B cell (primary cell): ENCODE results near the gene EFCAB8. TPM values are rescaled to one million over a fixed set of nuclear protein-coding genes. Genes with fewer than 3 reads are reported as not detected.
"Not testable (repeated sequence)": the region's sequence is repeated elsewhere in the genome, so short reads cannot be mapped to it uniquely, and the experiment has no call there.

ENCODE experiments used
- ATAC-seq: fragments of 200-7000 bp; cut with Tn5 transposase; one replicate; pipeline ENCODE4 v1.10.0; 2021; ENCODE audit warnings: low read depth, mild to moderate bottlenecking, moderate number of reproducible peaks, moderate library complexity
- CTCF ChIA-PET: fragments of 350-600 bp; sonication (Branson Sonifier 250); formaldehyde crosslinking; loops from one replicate; lab custom pipeline; 2021; ENCODE audit warnings: antibody characterized with exemption, inconsistent platforms; lab: Charles Lee
- POLR2A ChIA-PET: fragments of 350-600 bp; sonication (Branson Sonifier 250); formaldehyde crosslinking; loops from one replicate; lab custom pipeline; 2021; ENCODE audit warnings: antibody characterized with exemption; lab: Charles Lee
- DNase-seq: peaks from one replicate; pipeline ENCODE4 v3.0.0; 2013
- H2AFZ ChIP-seq: 2 replicates; pipeline ENCODE4 v1.6.1; 2012; ENCODE audit warnings: mild to moderate bottlenecking, low read depth, low read length; ENCODE audit not compliant: insufficient read depth, poor library complexity, severe bottlenecking
- H3K27ac ChIP-seq, 2 donors: 1 replicate in 1 of 2; 2 replicates in 1 of 2; pipeline ENCODE4 v1.5.1; 2012 to 2013; ENCODE audit warnings: low read length in 2 of 2, mild to moderate bottlenecking in 2 of 2, moderate library complexity in 1 of 2
- H3K27me3 ChIP-seq, 4 experiments: fragments of 200-600 bp in 1 of 4; sonication (generic) in 1 of 4; replicated peaks in 1 of 4; 1 replicate in 2 of 4; 2 replicates in 2 of 4; pipeline versions ENCODE4 v1.6.1 to v1.7.0; 2013 to 2016; ENCODE audit warnings: low read length in 3 of 4, mild to moderate bottlenecking in 2 of 4, mixed read lengths in 1 of 4, moderate library complexity in 1 of 4; ENCODE audit not compliant: insufficient read depth in 4 of 4, control insufficient read depth in 3 of 4; ENCODE audit errors: control extremely low read depth in 1 of 4
- H3K36me3 ChIP-seq, 2 experiments: replicated peaks in 1 of 2; 1 replicate in 1 of 2; 2 replicates in 1 of 2; pipeline versions ENCODE4 v1.6.1 to v1.7.1; 2013; ENCODE audit warnings: low read length in 1 of 2; ENCODE audit not compliant: insufficient read depth in 2 of 2, control insufficient read depth in 1 of 2; ENCODE audit errors: control extremely low read depth in 1 of 2, extremely low read depth in 1 of 2
- H3K4me1 ChIP-seq, 2 donors: fragments of 200-600 bp in 1 of 2; sonication (generic) in 1 of 2; 1 replicate in 1 of 2; 2 replicates in 1 of 2; pipeline versions ENCODE4 v1.5.1 to v1.6.1; 2013 to 2017; ENCODE audit warnings: low read length in 2 of 2; ENCODE audit not compliant: control insufficient read depth in 2 of 2, insufficient read depth in 2 of 2
- H3K4me2 ChIP-seq: replicated peaks from 2 replicates; pipeline ENCODE3; 2012; ENCODE audit warnings: mild to moderate bottlenecking, low read depth, low read length; ENCODE audit not compliant: poor library complexity, severe bottlenecking
- H3K4me3 ChIP-seq, 5 experiments: fragments of 200-600 bp in 1 of 5; sonication (generic) in 1 of 5; 1 replicate in 3 of 5; 2 replicates in 2 of 5; pipeline versions ENCODE4 v1.5.1 to v1.7.0; 2011 to 2016; ENCODE audit warnings: low read length in 4 of 5, mild to moderate bottlenecking in 4 of 5, low read depth in 2 of 5, control low read depth in 1 of 5, moderate library complexity in 1 of 5; ENCODE audit not compliant: insufficient read depth in 1 of 5; ENCODE audit errors: control extremely low read depth in 1 of 5, extremely low read depth in 1 of 5
- H3K79me2 ChIP-seq: fragments of 200-600 bp; sonication (generic); one replicate; pipeline ENCODE4 v1.6.0; 2016; ENCODE audit warnings: low read length; ENCODE audit not compliant: control insufficient read depth, insufficient read depth
- H3K9ac ChIP-seq: fragments of 200-600 bp; sonication (generic); 2 replicates; pipeline ENCODE4 v1.6.1; 2017; ENCODE audit warnings: mild to moderate bottlenecking, low read length, moderate library complexity
- H3K9me3 ChIP-seq, 3 donors: one replicate each; pipeline versions ENCODE4 v1.6.1 to v1.7.1; 2013; ENCODE audit warnings: low read length in 2 of 3; ENCODE audit not compliant: control insufficient read depth in 2 of 3, insufficient read depth in 1 of 3; ENCODE audit errors: control extremely low read depth in 1 of 3
- H4K20me1 ChIP-seq: 2 replicates; pipeline ENCODE4 v1.6.0; 2012; ENCODE audit warnings: mild to moderate bottlenecking, low read length; ENCODE audit not compliant: insufficient read depth, control insufficient read depth, poor library complexity, severe bottlenecking
- H3K27ac Mint-ChIP-seq: one replicate; pipeline ENCODE4 v1.8.0; 2021; ENCODE audit warnings: mixed read lengths
- H3K27me3 Mint-ChIP-seq: one replicate; pipeline ENCODE4 v1.8.0; 2021; ENCODE audit warnings: mixed read lengths
- H3K4me1 Mint-ChIP-seq: one replicate; pipeline ENCODE4 v1.8.0; 2021; ENCODE audit warnings: mixed read lengths
- H3K4me3 Mint-ChIP-seq: one replicate; pipeline ENCODE4 v1.8.0; 2021; ENCODE audit warnings: mixed read lengths
- H3K9me3 Mint-ChIP-seq: one replicate; pipeline ENCODE4 v1.8.0; 2022; ENCODE audit warnings: mixed read lengths; ENCODE audit not compliant: insufficient read depth
- EZH2 ChIP-seq: IDR thresholded peaks from 2 replicates; pipeline ENCODE4 v1.6.1; 2012; ENCODE audit warnings: borderline replicate concordance, low read depth, mild to moderate bottlenecking, moderate library complexity, low read length; ENCODE audit not compliant: insufficient read depth, poor library complexity, severe bottlenecking
- WGBS: methylation state at CpG from one replicate; pipeline ENCODE4 v1.1.5; 2013; ENCODE audit warnings: missing lambda C conversion rate; ENCODE audit not compliant: insufficient coverage; 5-methylcytosine and 5-hydroxymethylcytosine counted together
- intact Hi-C: fragments of 100-400 bp; cut with micrococcal nuclease; formaldehyde crosslinking; loops from one replicate; pipeline ENCODE4 v1.10.0; 2022
- polyA plus RNA-seq: library from polyadenylated mRNA; depleted of rRNA; stranded (reverse); fragments of >200 nt; gene quantifications from 2 replicates; pipeline ENCODE4 v1.2.3, GENCODE V29; 2012
- total RNA-seq, 2 donors: library from RNA; stranded (reverse); fragments of 120-200 nt in 1 of 2; gene quantifications; 1 replicate in 1 of 2; 2 replicates in 1 of 2; pipeline versions ENCODE4 v1.2.3 to v1.2.4, GENCODE V29; 2013 to 2022
- TF ChIP-seq, protein P1 (sequence below): fragments of 200-600 bp; IDR thresholded peaks from one replicate; pipeline ENCODE4 v1.8.0; 2022; ENCODE audit warnings: antibody characterized with exemption, mild to moderate bottlenecking

Gene EFCAB8
- total and polyA plus RNA-seq, 2 donors (not counting 1 experiment from before 2014, with no cell fraction given), result 0.72 to 2.3 TPM

- no peak overlapping the region for H3K27ac ChIP-seq
- Mint-ChIP-seq H3K4me1 (no peaks in the 10 kb centered on the region), H3K9me3 (peaks cover 8% of the 10 kb centered on the region), H3K27me3 (no peaks in the 10 kb centered on the region), H3K27ac (no peak overlapping the region), H3K4me3 (no peak overlapping the region)
- H4K20me1 ChIP-seq, result no peaks in the 10 kb centered on the region
- no peak for ATAC-seq
- H3K4me3 ChIP-seq, result no peak overlapping the region
- DNase-seq, result no peak
- POLR2A ChIA-PET, result no interaction called here
- intact Hi-C loops, result no loop called here
- no peak overlapping the region for H2AFZ ChIP-seq
- peaks cover 0 to 26% (median 20%) of the 10 kb centered on the region in 3 donors for H3K9me3 ChIP-seq
- no peaks in the 10 kb centered on the region for H3K27me3 ChIP-seq
- H3K36me3 ChIP-seq, result no peaks in the 10 kb centered on the region
- TF ChIP-seq, protein P1, sequence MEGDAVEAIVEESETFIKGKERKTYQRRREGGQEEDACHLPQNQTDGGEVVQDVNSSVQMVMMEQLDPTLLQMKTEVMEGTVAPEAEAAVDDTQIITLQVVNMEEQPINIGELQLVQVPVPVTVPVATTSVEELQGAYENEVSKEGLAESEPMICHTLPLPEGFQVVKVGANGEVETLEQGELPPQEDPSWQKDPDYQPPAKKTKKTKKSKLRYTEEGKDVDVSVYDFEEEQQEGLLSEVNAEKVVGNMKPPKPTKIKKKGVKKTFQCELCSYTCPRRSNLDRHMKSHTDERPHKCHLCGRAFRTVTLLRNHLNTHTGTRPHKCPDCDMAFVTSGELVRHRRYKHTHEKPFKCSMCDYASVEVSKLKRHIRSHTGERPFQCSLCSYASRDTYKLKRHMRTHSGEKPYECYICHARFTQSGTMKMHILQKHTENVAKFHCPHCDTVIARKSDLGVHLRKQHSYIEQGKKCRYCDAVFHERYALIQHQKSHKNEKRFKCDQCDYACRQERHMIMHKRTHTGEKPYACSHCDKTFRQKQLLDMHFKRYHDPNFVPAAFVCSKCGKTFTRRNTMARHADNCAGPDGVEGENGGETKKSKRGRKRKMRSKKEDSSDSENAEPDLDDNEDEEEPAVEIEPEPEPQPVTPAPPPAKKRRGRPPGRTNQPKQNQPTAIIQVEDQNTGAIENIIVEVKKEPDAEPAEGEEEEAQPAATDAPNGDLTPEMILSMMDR, result no peak
- no peak for TF ChIP-seq EZH2
- 95% methylated on average over 27 of the region's 28 CpGs for WGBS
- H3K4me1 ChIP-seq, result peaks cover 0 to 5% of the 10 kb centered on the region in 2 donors
- H3K4me2 ChIP-seq, result no peak overlapping the region
- no peak overlapping the region for H3K9ac ChIP-seq
- CTCF ChIA-PET, result no interaction called here
- H3K79me2 ChIP-seq, result no peaks in the 10 kb centered on the region
These were observed 102.4 kb downstream of the EFCAB8 start for GRCh38 chr20:32960849-32961731.

GRCh38 chr20:32962053-32962452 lies 103.3 kb downstream of the EFCAB8 start:
- H3K4me1 Mint-ChIP-seq, result peaks cover 6% of the 10 kb centered on the region
- H3K4me2 ChIP-seq, result no peak overlapping the region
- H3K79me2 ChIP-seq, result no peaks in the 10 kb centered on the region
- peaks cover 5 to 15% of the 10 kb centered on the region in 2 donors for H3K4me1 ChIP-seq
- H3K4me3 ChIP-seq, result no peak overlapping the region
- TF ChIP-seq EZH2, result no peak
- TF ChIP-seq, protein P1, result no peak
- H3K27me3 Mint-ChIP-seq, result no peaks in the 10 kb centered on the region
- POLR2A ChIA-PET, result no interaction called here
- H3K9me3 Mint-ChIP-seq, result peaks cover 6% of the 10 kb centered on the region
- H4K20me1 ChIP-seq, result no peaks in the 10 kb centered on the region
- DNase-seq (no peak), ATAC-seq (no peak)
- H3K4me3 Mint-ChIP-seq, result no peak overlapping the region
- H3K27ac ChIP-seq, result no peak overlapping the region
- WGBS, result 100% methylated on average over 3 of the region's 5 CpGs
- intact Hi-C loops, result no loop called here
- peaks cover 0 to 26% (median 11%) of the 10 kb centered on the region in 3 donors for H3K9me3 ChIP-seq
- no peak overlapping the region for H2AFZ ChIP-seq
- H3K27ac Mint-ChIP-seq, result no peak overlapping the region
- H3K36me3 ChIP-seq, result no peaks in the 10 kb centered on the region
- CTCF ChIA-PET, result no interaction called here
- H3K27me3 ChIP-seq, result no peaks in the 10 kb centered on the region
- no peak overlapping the region for H3K9ac ChIP-seq

DNA sequence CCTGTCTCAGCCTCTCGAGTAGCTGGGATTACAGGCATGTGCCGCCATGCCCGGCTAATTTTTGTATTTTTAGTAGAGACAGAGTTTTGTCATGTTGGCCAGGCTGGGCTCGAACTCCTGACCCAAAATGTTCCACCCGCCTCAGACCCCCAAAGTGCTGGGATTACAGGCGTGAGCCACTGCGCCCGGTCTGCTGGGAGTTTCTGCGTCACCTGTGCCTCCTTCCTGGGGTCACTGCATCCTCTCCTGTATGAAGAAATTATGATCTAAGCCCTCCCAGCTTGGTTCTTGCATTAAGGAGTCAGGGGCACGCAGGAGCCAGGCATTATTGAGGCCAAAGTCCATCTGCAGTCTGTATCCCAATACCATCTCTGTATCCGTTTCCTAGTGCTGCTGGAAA lies 103.9 kb downstream of the EFCAB8 start:
- H3K27me3 Mint-ChIP-seq, H4K20me1 ChIP-seq, H3K9ac ChIP-seq, ATAC-seq, H3K27ac ChIP-seq, H3K36me3 ChIP-seq, H3K4me3 Mint-ChIP-seq, H3K27ac Mint-ChIP-seq, H3K4me2 ChIP-seq, DNase-seq, H3K79me2 ChIP-seq, POLR2A ChIA-PET, H3K4me3 ChIP-seq, intact Hi-C loops, H2AFZ ChIP-seq, H3K27me3 ChIP-seq, CTCF ChIA-PET, H3K9me3 Mint-ChIP-seq: not testable (repeated sequence)
- peaks cover 12% of the 10 kb centered on the region for H3K4me1 Mint-ChIP-seq
- H3K9me3 ChIP-seq, result peaks cover 0 to 22% (median 5%) of the 10 kb centered on the region in 3 donors
- peaks cover 11 to 21% of the 10 kb centered on the region in 2 donors for H3K4me1 ChIP-seq
- WGBS, result 96% methylated on average over 8 of the region's 11 CpGs
